ENCODE data around the gene TCL1A. TPM values are rescaled to one million over a fixed set of nuclear protein-coding genes. Genes with fewer than 3 reads are reported as not detected.

TCL1A gene
- total RNA-seq, 2 experiments from 2014 or later = not detected

DNA sequence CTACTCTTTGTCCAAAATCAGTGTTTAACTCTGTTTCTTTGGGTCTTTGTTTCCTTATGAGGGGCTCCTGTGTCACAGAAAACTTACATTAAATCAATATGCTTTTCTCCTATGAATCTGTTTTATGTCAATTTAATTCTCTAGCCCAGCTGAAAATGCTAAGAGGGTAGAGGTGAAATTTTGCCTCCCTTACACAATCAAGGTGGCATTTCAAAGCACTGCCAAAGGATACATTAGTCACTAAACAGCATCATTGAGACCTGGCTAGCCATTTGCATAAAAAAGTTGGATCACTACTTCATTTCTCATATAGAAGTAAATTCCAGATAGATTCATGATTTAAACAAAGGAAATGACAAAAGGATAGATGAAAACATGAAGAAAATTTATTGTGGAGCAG lies 15.6 kb downstream of the TCL1A start:
- no peak overlapping the region for H3K27ac Mint-ChIP-seq
- Histone ChIP-seq H3K4me1 (ENCODE audit: insufficient read depth, low read length) (no peaks in the 10 kb centered on the region), H3K27me3 (ENCODE audit: control insufficient read depth in 1 of 2, insufficient read depth in 2 of 2, low read length in 2 of 2) (peaks cover 0 to 6% of the 10 kb centered on the region in 2 experiments), H3K9me3 (ENCODE audit: control insufficient read depth in 1 of 2, insufficient read depth in 1 of 2, low read length in 2 of 2) (peaks cover 0 to 4% of the 10 kb centered on the region in 2 experiments), H3K4me3 (ENCODE audit: low read length) (no peak overlapping the region), H3K27ac (ENCODE audit: low read depth in 1 of 2, low read length in 2 of 2) (no peak overlapping the region), H3K36me3 (ENCODE audit: insufficient read depth, low read length) (no peaks in the 10 kb centered on the region)
- ATAC-seq (ENCODE audit: poor library complexity) (no peak), DNase-seq (no peak)
- intact Hi-C loops (cut with DNase I, micrococcal nuclease) = no loop called here
- ChIA-PET CTCF (no interaction called here), POLR2A (no interaction called here)
- H3K27me3 Mint-ChIP-seq = peaks cover 65% of the 10 kb centered on the region
- no peak for TF ChIP-seq CTCF (IDR thresholded peaks at IDR 0.05)
- H3K4me1 Mint-ChIP-seq (ENCODE audit: low read depth) = no peaks in the 10 kb centered on the region
- H3K36me3 Mint-ChIP-seq (ENCODE audit: low read depth) = no peaks in the 10 kb centered on the region
- no peak overlapping the region for H3K4me3 Mint-ChIP-seq
- H3K9me3 Mint-ChIP-seq = no peaks in the 10 kb centered on the region

GRCh38 chr14:95697764-95698163 lies 16.2 kb downstream of the TCL1A start:
- H3K4me1 Mint-ChIP-seq (ENCODE audit: low read depth) = no peaks in the 10 kb centered on the region
- peaks cover 2 to 6% of the 10 kb centered on the region in 2 experiments for H3K27me3 ChIP-seq (ENCODE audit: control insufficient read depth in 1 of 2, insufficient read depth in 2 of 2, low read length in 2 of 2)
- ChIA-PET CTCF (no interaction called here), POLR2A (no interaction called here)
- no peaks in the 10 kb centered on the region for H3K36me3 Mint-ChIP-seq (ENCODE audit: low read depth)
- no peaks in the 10 kb centered on the region for H3K9me3 Mint-ChIP-seq
- H3K4me1 ChIP-seq (ENCODE audit: insufficient read depth, low read length) = no peaks in the 10 kb centered on the region
- H3K4me3 ChIP-seq (ENCODE audit: low read length) = no peak overlapping the region
- TF ChIP-seq CTCF (IDR thresholded peaks at IDR 0.05) = no peak
- intact Hi-C loops (cut with DNase I, micrococcal nuclease) = no loop called here
- no peak overlapping the region for H3K4me3 Mint-ChIP-seq
- ATAC-seq (ENCODE audit: poor library complexity) = no peak
- H3K27me3 Mint-ChIP-seq = peaks cover 67% of the 10 kb centered on the region
- no peaks in the 10 kb centered on the region for H3K36me3 ChIP-seq (ENCODE audit: insufficient read depth, low read length)
- H3K27ac ChIP-seq (ENCODE audit: low read depth in 1 of 2, low read length in 2 of 2) = no peak overlapping the region
- DNase-seq = no peak
- H3K27ac Mint-ChIP-seq = no peak overlapping the region
- peaks cover 0 to 4% of the 10 kb centered on the region in 2 experiments for H3K9me3 ChIP-seq (ENCODE audit: control insufficient read depth in 1 of 2, insufficient read depth in 1 of 2, low read length in 2 of 2)

GRCh38 chr14:95696741-95697140 lies 17.2 kb downstream of the TCL1A start:
- H3K4me1 ChIP-seq (ENCODE audit: insufficient read depth, low read length) = no peaks in the 10 kb centered on the region
- no peak for ATAC-seq (ENCODE audit: poor library complexity)
- POLR2A ChIA-PET = no interaction called here

More at GRCh38 chr14:95696741-95697140, 17.2 kb downstream of the TCL1A start:
- no peaks in the 10 kb centered on the region for H3K36me3 Mint-ChIP-seq (ENCODE audit: low read depth)
- no peak for DNase-seq
- TF ChIP-seq CTCF (IDR thresholded peaks at IDR 0.05) = no peak
- Histone ChIP-seq H3K36me3 (ENCODE audit: insufficient read depth, low read length) (no peaks in the 10 kb centered on the region), H3K27ac (ENCODE audit: low read depth in 1 of 2, low read length in 2 of 2) (no peak overlapping the region), H3K4me3 (ENCODE audit: low read length) (no peak overlapping the region), H3K27me3 (ENCODE audit: control insufficient read depth in 1 of 2, insufficient read depth in 2 of 2, low read length in 2 of 2) (peaks cover 0 to 2% of the 10 kb centered on the region in 2 experiments), H3K9me3 (ENCODE audit: control insufficient read depth in 1 of 2, insufficient read depth in 1 of 2, low read length in 2 of 2) (peaks cover 0 to 4% of the 10 kb centered on the region in 2 experiments)
- intact Hi-C loops (cut with DNase I, micrococcal nuclease) = no loop called here
- no peak overlapping the region for H3K4me3 Mint-ChIP-seq
- no peaks in the 10 kb centered on the region for H3K4me1 Mint-ChIP-seq (ENCODE audit: low read depth)
- CTCF ChIA-PET = no interaction called here
- H3K27me3 Mint-ChIP-seq = peaks cover 67% of the 10 kb centered on the region
- H3K27ac Mint-ChIP-seq = no peak overlapping the region
- no peaks in the 10 kb centered on the region for H3K9me3 Mint-ChIP-seq

Data from CD4-positive, alpha-beta T cell (primary cell).